Right kidney (tissue), 1 donor: ENCODE measurements around the gene PIK3R4.

Experiments
- DNase-seq: peaks from one replicate; pipeline ENCODE4 v3.0.0-alpha.2; 2016

Gene PIK3R4

DNA sequence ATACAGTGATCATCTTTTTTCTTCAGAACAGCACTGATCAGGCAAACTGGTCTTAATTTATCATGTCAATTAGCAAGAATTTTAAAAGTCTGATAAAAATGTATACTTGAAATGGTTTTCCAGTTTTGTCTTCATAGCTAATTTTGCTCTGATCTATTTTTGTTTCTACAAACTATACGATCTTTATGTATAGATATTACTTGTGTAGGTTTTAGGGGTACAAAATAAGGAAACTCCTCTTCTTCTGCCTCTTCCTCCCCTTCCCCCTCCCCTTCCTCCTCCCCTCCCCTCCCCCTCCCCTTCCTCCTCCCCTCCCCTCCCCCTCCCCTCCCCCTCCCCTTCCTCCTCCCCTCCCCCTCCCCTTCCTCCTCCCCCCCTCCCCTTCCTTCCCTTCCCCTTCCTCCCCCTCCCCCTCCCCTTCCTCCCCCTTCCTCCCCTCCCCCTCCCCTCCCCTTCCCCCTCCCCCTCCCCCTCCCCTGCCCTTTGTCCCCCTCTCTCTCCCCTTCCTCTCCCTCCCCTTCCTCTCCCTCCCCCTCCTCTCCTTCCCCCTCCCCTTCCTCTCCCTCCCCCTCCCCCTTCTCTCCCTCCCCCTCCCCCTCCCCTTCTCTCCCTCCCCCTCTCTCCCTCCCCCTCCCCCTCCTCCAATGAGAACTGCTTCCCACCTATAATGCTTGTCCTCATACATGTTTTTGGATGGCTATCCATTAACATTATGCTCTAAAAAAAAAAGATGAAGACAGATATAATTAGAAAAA is 110.0 kb downstream of the PIK3R4 start:
- DNase-seq, result no peak

DNA sequence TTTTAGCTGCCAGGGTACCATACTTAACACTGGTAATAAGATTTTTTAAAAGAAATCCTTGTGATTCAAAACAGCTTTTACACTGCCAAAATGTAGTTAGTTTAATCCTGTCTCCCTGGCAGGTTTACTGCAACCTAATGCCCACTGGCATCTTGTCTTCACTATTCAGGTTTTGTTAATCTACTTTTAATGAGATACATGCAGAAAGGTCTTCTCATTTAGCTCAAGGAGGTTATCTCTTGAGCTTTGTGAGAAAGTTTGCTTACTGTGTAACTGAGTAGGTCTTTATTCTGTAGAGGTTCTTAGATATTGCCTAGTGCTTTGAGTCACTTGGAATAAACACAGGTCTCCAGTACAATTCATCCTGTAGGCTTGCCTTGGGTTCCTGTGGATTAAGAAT is 110.7 kb downstream of the PIK3R4 start:
- no peak for DNase-seq

DNA sequence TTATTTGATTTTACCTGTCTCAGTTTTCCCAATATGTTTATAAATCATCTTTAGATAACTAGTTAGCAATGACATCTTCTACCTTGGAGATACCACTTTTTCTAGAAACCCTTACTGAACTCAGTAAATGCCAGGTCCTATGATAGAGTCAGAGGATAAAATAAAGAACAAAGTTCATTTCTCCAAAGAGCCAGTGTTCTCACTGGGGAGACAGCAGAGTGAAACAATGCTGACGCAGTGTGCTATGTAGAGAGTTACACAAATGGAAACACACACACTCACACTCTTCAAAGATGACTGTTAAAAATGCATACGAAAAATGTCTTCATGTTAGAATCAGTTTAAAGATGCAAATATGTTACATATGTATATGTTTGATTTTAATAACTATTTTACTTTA is 111.3 kb downstream of the PIK3R4 start:
- DNase-seq, result no peak
